Sigmoid colon (tissue), 4 donors: ENCODE results near the gene MAD2L1BP.

ENCODE experiments used
- EP300 ChIP-seq, 4 donors: sonication (generic); formaldehyde crosslinking; IDR thresholded peaks; one replicate each; pipeline ENCODE4 v1.6.1; 2017; ENCODE audit warnings: antibody characterized with exemption in 4 of 4
- POLR2A ChIP-seq, 2 donors: fragments of 450-650 bp; IDR thresholded peaks; one replicate each; pipeline ENCODE4 v1.6.1; 2016; ENCODE audit warnings: antibody characterized with exemption in 2 of 2, mild to moderate bottlenecking in 2 of 2, moderate library complexity in 2 of 2
- POLR2AphosphoS5 ChIP-seq, 4 donors: sonication (generic); formaldehyde crosslinking; IDR thresholded peaks; one replicate each; pipeline ENCODE4 v1.6.1; 2017; ENCODE audit warnings: antibody characterized with exemption in 4 of 4
- TF ChIP-seq, protein P1 (sequence below), 4 experiments: fragments of 450-650 bp in 3 of 4; fragments of 200-600 bp in 1 of 4; IDR thresholded peaks; one replicate each; pipeline ENCODE4 v1.5.1; 2016 to 2019; ENCODE audit warnings: antibody characterized with exemption in 4 of 4, mild to moderate bottlenecking in 3 of 4, moderate library complexity in 2 of 4

DNA sequence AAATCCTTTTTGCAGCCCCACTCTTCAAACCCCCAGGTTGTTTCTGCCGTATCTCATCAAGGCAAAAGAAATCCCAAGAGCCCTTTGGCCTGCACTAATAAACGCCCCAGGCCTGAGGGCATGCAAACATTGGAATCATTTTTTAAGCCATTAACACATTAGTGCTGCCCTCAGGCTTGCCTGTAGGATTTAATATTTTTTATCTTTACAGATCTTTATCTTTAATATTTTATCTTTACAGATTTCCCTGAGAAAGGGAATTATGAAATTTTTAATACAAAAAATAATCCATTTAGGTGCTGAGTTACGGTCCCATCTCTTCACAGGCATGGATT is 21.3 kb upstream of the MAD2L1BP start:
- no peak for TF ChIP-seq POLR2A (IDR thresholded peaks at IDR 0.05)
- TF ChIP-seq, protein P1, sequence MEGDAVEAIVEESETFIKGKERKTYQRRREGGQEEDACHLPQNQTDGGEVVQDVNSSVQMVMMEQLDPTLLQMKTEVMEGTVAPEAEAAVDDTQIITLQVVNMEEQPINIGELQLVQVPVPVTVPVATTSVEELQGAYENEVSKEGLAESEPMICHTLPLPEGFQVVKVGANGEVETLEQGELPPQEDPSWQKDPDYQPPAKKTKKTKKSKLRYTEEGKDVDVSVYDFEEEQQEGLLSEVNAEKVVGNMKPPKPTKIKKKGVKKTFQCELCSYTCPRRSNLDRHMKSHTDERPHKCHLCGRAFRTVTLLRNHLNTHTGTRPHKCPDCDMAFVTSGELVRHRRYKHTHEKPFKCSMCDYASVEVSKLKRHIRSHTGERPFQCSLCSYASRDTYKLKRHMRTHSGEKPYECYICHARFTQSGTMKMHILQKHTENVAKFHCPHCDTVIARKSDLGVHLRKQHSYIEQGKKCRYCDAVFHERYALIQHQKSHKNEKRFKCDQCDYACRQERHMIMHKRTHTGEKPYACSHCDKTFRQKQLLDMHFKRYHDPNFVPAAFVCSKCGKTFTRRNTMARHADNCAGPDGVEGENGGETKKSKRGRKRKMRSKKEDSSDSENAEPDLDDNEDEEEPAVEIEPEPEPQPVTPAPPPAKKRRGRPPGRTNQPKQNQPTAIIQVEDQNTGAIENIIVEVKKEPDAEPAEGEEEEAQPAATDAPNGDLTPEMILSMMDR (IDR thresholded peaks at IDR 0.05), result no peak
- TF ChIP-seq POLR2AphosphoS5 (IDR thresholded peaks at IDR 0.05), result no peak
- no peak for TF ChIP-seq EP300 (IDR thresholded peaks at IDR 0.05)
